H9 (cell line): ENCODE results near the gene NEGR1. TPM values are rescaled to one million over a fixed set of nuclear protein-coding genes. Genes with fewer than 3 reads are reported as not detected.

Experiments
- DNase-seq: peaks from one replicate; pipeline ENCODE4 v3.0.0-alpha.2; 2017
- H2AFZ ChIP-seq: one replicate; pipeline ENCODE4 v1.6.1; 2013; ENCODE audit warnings: mild to moderate bottlenecking, low read length, control low read depth, moderate library complexity
- H2AK5ac ChIP-seq: 2 replicates; pipeline ENCODE4 v1.6.1; 2013; ENCODE audit warnings: low read length, control low read depth, mixed read lengths; ENCODE audit not compliant: insufficient read length
- H2BK120ac ChIP-seq: one replicate; pipeline ENCODE4 v1.6.1; 2013; ENCODE audit warnings: low read depth, mild to moderate bottlenecking, low read length, control low read depth, inconsistent platforms; ENCODE audit not compliant: poor library complexity, severe bottlenecking
- H2BK12ac ChIP-seq: 2 replicates; pipeline ENCODE4 v1.6.1; 2013; ENCODE audit warnings: low read length, control low read depth, mixed read lengths, low read depth; ENCODE audit not compliant: insufficient read length
- H2BK15ac ChIP-seq: 2 replicates; pipeline ENCODE4 v1.6.1; 2013; ENCODE audit warnings: low read depth, low read length, control low read depth
- H2BK20ac ChIP-seq: one replicate; pipeline ENCODE4 v1.6.1; 2013; ENCODE audit warnings: low read depth, mild to moderate bottlenecking, low read length, control low read depth, inconsistent platforms; ENCODE audit not compliant: poor library complexity, severe bottlenecking
- H2BK5ac ChIP-seq: 2 replicates; pipeline ENCODE4 v1.6.1; 2013; ENCODE audit warnings: low read length, control low read depth, mixed read lengths; ENCODE audit not compliant: insufficient read length
- H3K14ac ChIP-seq: 2 replicates; pipeline ENCODE4 v1.6.1; 2013; ENCODE audit warnings: low read length, control low read depth; ENCODE audit not compliant: insufficient read depth
- H3K18ac ChIP-seq: 2 replicates; pipeline ENCODE4 v1.6.1; 2013; ENCODE audit warnings: low read depth, mild to moderate bottlenecking, mixed read lengths, low read length, control low read depth; ENCODE audit not compliant: insufficient read length
- H3K23ac ChIP-seq: 2 replicates; pipeline ENCODE4 v1.6.1; 2013; ENCODE audit warnings: low read length, control low read depth, mixed read lengths, low read depth; ENCODE audit not compliant: insufficient read length
- H3K23me2 ChIP-seq: 2 replicates; pipeline ENCODE4 v1.6.1; 2013; ENCODE audit warnings: low read depth, mild to moderate bottlenecking, mixed read lengths, low read length, control low read depth; ENCODE audit not compliant: insufficient read length, poor library complexity, severe bottlenecking
- H3K27ac ChIP-seq: 2 replicates; pipeline ENCODE4 v1.5.1; 2013; ENCODE audit warnings: low read length, control low read depth, mixed read lengths, low read depth; ENCODE audit not compliant: insufficient read length
- H3K27me3 ChIP-seq: 2 replicates; pipeline ENCODE4 v1.6.1; 2013; ENCODE audit warnings: low read length, control low read depth, inconsistent platforms; ENCODE audit not compliant: insufficient read depth
- H3K4ac ChIP-seq: 2 replicates; pipeline ENCODE4 v1.6.1; 2013; ENCODE audit warnings: low read depth, mild to moderate bottlenecking, control low read depth, inconsistent platforms, low read length, moderate library complexity
- H3K4me1 ChIP-seq: 2 replicates; pipeline ENCODE4 v1.6.1; 2013; ENCODE audit warnings: low read length, control low read depth, inconsistent platforms; ENCODE audit not compliant: insufficient read depth
- H3K4me2 ChIP-seq: 2 replicates; pipeline ENCODE4 v1.6.1; 2013; ENCODE audit warnings: low read length, control low read depth, mixed read lengths; ENCODE audit not compliant: insufficient read length, insufficient read depth
- H3K56ac ChIP-seq: 2 replicates; pipeline ENCODE4 v1.6.1; 2013; ENCODE audit warnings: low read depth, mild to moderate bottlenecking, mixed read lengths, low read length, control low read depth; ENCODE audit not compliant: insufficient read length
- H3K79me1 ChIP-seq: 2 replicates; pipeline ENCODE4 v1.6.1; 2013; ENCODE audit warnings: low read depth, mild to moderate bottlenecking, moderate library complexity, low read length, control low read depth, inconsistent platforms; ENCODE audit not compliant: insufficient read depth, poor library complexity, severe bottlenecking
- H3K79me2 ChIP-seq: 2 replicates; pipeline ENCODE4 v1.6.1; 2013; ENCODE audit warnings: low read length, control low read depth, inconsistent platforms; ENCODE audit not compliant: insufficient read depth
- H3K9ac ChIP-seq: 2 replicates; pipeline ENCODE4 v1.6.1; 2013; ENCODE audit warnings: low read length, control low read depth, mixed read lengths; ENCODE audit not compliant: insufficient read length; ENCODE audit errors: extremely low read depth
- H3K9me3 ChIP-seq: one replicate; pipeline ENCODE4 v1.6.1; 2013; ENCODE audit warnings: low read depth, low read length, inconsistent platforms; ENCODE audit not compliant: control insufficient read depth
- H3T11ph ChIP-seq: one replicate; pipeline ENCODE4 v1.6.1; 2013; ENCODE audit warnings: mild to moderate bottlenecking, low read length, control low read depth, inconsistent platforms
- H4K20me1 ChIP-seq: one replicate; pipeline ENCODE4 v1.6.1; 2013; ENCODE audit not compliant: control insufficient read depth, insufficient read length, insufficient read depth
- H4K5ac ChIP-seq: 2 replicates; pipeline ENCODE4 v1.6.1; 2013; ENCODE audit warnings: low read depth, mild to moderate bottlenecking, mixed read lengths, low read length, control low read depth; ENCODE audit not compliant: insufficient read length
- H4K8ac ChIP-seq: replicated peaks from 2 replicates; pipeline ENCODE4 v1.6.1; 2013; ENCODE audit warnings: low read length, control low read depth, mixed read lengths, low read depth; ENCODE audit not compliant: insufficient read length
- H4K91ac ChIP-seq: 2 replicates; pipeline ENCODE4 v1.6.1; 2013; ENCODE audit warnings: low read depth, mild to moderate bottlenecking, moderate library complexity, mixed read lengths, low read length, control low read depth; ENCODE audit not compliant: insufficient read length
- H3K27ac Mint-ChIP-seq, 3 experiments: 2 replicates in 2 of 3; 3 replicates in 1 of 3; pipeline ENCODE4 v1.8.0; 2020 to 2021; ENCODE audit warnings: mixed read lengths in 3 of 3, mild to moderate bottlenecking in 1 of 3, moderate library complexity in 1 of 3
- H3K27me3 Mint-ChIP-seq: 2 replicates; pipeline ENCODE4 v1.8.0; 2021; ENCODE audit warnings: low read depth, mild to moderate bottlenecking, moderate library complexity, mixed read lengths
- H3K36me3 Mint-ChIP-seq, 3 experiments: 2 replicates in 2 of 3; 3 replicates in 1 of 3; pipeline ENCODE4 v1.8.0; 2020 to 2021; ENCODE audit warnings: low read depth in 3 of 3, mixed read lengths in 3 of 3; ENCODE audit not compliant: insufficient read depth in 1 of 3
- H3K4me1 Mint-ChIP-seq, 2 experiments: 2 replicates each; pipeline ENCODE4 v1.8.0; 2020; ENCODE audit warnings: mixed read lengths in 2 of 2
- H3K4me3 Mint-ChIP-seq, 2 experiments: 2 replicates in 1 of 2; 3 replicates in 1 of 2; pipeline ENCODE4 v1.8.0; 2020 to 2021; ENCODE audit warnings: mild to moderate bottlenecking in 2 of 2, mixed read lengths in 2 of 2, moderate library complexity in 1 of 2
- H3K9me3 Mint-ChIP-seq, 2 experiments: 2 replicates in 1 of 2; 3 replicates in 1 of 2; pipeline ENCODE4 v1.8.0; 2020; ENCODE audit warnings: mild to moderate bottlenecking in 2 of 2, mixed read lengths in 2 of 2, moderate library complexity in 1 of 2
- WGBS: extraction: QIAGEN DNeasy Blood & Tissue Kit; methylation state at CpG from one replicate; pipeline ENCODE4 v1.1.7; 2013; ENCODE audit warnings: missing lambda C conversion rate, low lambda C conversion rate, mixed read lengths; ENCODE audit not compliant: insufficient read length; ENCODE audit errors: extremely low coverage; 5-methylcytosine and 5-hydroxymethylcytosine counted together
- total RNA-seq: library from RNA; stranded (reverse); gene quantifications from 2 replicates; pipeline ENCODE4 v1.2.1, GENCODE V29; 2021
- TF ChIP-seq, protein P1 (sequence below): fragments of 200-600 bp; sonication (generic); conservative IDR thresholded peaks from 3 replicates; pipeline ENCODE4 v1.8.0; 2021; ENCODE audit warnings: antibody characterized with exemption, mild to moderate bottlenecking

The NEGR1 gene
- total RNA-seq, 1 experiment from 2014 or later = 0.13 TPM

- H2BK20ac ChIP-seq = no peak overlapping the region
- H4K8ac ChIP-seq = no peak overlapping the region
- no peak overlapping the region for H2BK12ac ChIP-seq
- no peak overlapping the region for H2AFZ ChIP-seq
- no peak overlapping the region for H2BK5ac ChIP-seq
- H3K18ac ChIP-seq = no peak overlapping the region
- no peaks in the 10 kb centered on the region for H3K23me2 ChIP-seq
- H3K9ac ChIP-seq = no peak overlapping the region
- no peaks in the 10 kb centered on the region for H3K9me3 Mint-ChIP-seq
- no peaks in the 10 kb centered on the region for H3K27me3 ChIP-seq
- WGBS = no CpG with 5 or more reads among the region's 2 CpGs
- no peaks in the 10 kb centered on the region for H3K79me1 ChIP-seq
- H2BK120ac ChIP-seq = no peak overlapping the region
- no peaks in the 10 kb centered on the region for H3K4me1 Mint-ChIP-seq
- H3K4ac ChIP-seq = no peak overlapping the region
- H4K91ac ChIP-seq = no peak overlapping the region
- no peak overlapping the region for H3K4me2 ChIP-seq
- H2AK5ac ChIP-seq = no peak overlapping the region
- no peak overlapping the region for H3T11ph ChIP-seq
- TF ChIP-seq, protein P1, sequence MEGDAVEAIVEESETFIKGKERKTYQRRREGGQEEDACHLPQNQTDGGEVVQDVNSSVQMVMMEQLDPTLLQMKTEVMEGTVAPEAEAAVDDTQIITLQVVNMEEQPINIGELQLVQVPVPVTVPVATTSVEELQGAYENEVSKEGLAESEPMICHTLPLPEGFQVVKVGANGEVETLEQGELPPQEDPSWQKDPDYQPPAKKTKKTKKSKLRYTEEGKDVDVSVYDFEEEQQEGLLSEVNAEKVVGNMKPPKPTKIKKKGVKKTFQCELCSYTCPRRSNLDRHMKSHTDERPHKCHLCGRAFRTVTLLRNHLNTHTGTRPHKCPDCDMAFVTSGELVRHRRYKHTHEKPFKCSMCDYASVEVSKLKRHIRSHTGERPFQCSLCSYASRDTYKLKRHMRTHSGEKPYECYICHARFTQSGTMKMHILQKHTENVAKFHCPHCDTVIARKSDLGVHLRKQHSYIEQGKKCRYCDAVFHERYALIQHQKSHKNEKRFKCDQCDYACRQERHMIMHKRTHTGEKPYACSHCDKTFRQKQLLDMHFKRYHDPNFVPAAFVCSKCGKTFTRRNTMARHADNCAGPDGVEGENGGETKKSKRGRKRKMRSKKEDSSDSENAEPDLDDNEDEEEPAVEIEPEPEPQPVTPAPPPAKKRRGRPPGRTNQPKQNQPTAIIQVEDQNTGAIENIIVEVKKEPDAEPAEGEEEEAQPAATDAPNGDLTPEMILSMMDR = no peak
- no peak overlapping the region for H2BK15ac ChIP-seq
- no peaks in the 10 kb centered on the region for H3K79me2 ChIP-seq
- H3K27ac ChIP-seq = no peak overlapping the region
- no peak overlapping the region for H4K5ac ChIP-seq
- H3K27me3 Mint-ChIP-seq = no peaks in the 10 kb centered on the region
- no peaks in the 10 kb centered on the region for H3K36me3 Mint-ChIP-seq
- no peaks in the 10 kb centered on the region for H4K20me1 ChIP-seq
- DNase-seq = no peak
- H3K4me1 ChIP-seq = no peaks in the 10 kb centered on the region
- no peak overlapping the region for H3K23ac ChIP-seq
- no peak overlapping the region for H3K27ac Mint-ChIP-seq
- H3K56ac ChIP-seq = no peak overlapping the region
- no peak overlapping the region for H3K14ac ChIP-seq
- H3K4me3 Mint-ChIP-seq = no peak overlapping the region
- no peaks in the 10 kb centered on the region for H3K9me3 ChIP-seq
Observed at GRCh38 chr1:72166426-72166825, 115.9 kb downstream of the NEGR1 start.
